DOHH2 (cell line): ENCODE results near the gene IMPG2.

Source experiments
- H3F3A ChIP-seq: fragments of 200-600 bp; sonication (generic), shearing (Covaris generic); 2 replicates; pipeline ENCODE4 v1.6.0; 2016; ENCODE audit warnings: antibody characterized with exemption, mild to moderate bottlenecking; ENCODE audit not compliant: control insufficient read depth, insufficient read depth
- H3K27ac ChIP-seq: fragments of 200-600 bp; sonication (generic); 2 replicates; pipeline ENCODE4 v1.5.1; 2014; ENCODE audit warnings: low read depth, mild to moderate bottlenecking, low read length, moderate library complexity
- H3K27me3 ChIP-seq: fragments of 200-600 bp; sonication (generic); 2 replicates; pipeline ENCODE4 v1.6.1; 2014; ENCODE audit warnings: mild to moderate bottlenecking, low read length, mixed read lengths; ENCODE audit not compliant: control insufficient read depth
- H3K36me3 ChIP-seq: fragments of 200-600 bp; sonication (generic); 2 replicates; pipeline ENCODE4 v1.6.1; 2014; ENCODE audit warnings: mild to moderate bottlenecking, low read length, moderate library complexity, mixed read lengths; ENCODE audit not compliant: control insufficient read depth
- H3K4me1 ChIP-seq: fragments of 200-600 bp; sonication (generic); 2 replicates; pipeline ENCODE4 v1.6.1; 2014; ENCODE audit warnings: mild to moderate bottlenecking, low read length, mixed read lengths; ENCODE audit not compliant: control insufficient read depth
- H3K4me2 ChIP-seq: fragments of 200-600 bp; sonication (generic); 2 replicates; pipeline ENCODE4 v1.6.0; 2014; ENCODE audit warnings: mild to moderate bottlenecking, low read length, moderate library complexity
- H3K4me3 ChIP-seq: fragments of 200-600 bp; sonication (generic); 2 replicates; pipeline ENCODE4 v1.5.1; 2014; ENCODE audit warnings: mild to moderate bottlenecking, low read length, mixed read lengths
- H3K79me2 ChIP-seq: fragments of 200-600 bp; sonication (generic); 2 replicates; pipeline ENCODE4 v1.6.1; 2014; ENCODE audit warnings: mild to moderate bottlenecking, low read length, mixed read lengths; ENCODE audit not compliant: control insufficient read depth
- H3K9me2 ChIP-seq: fragments of 200-600 bp; sonication (generic); replicated peaks from 2 replicates; pipeline ENCODE4 v1.6.1; 2014; ENCODE audit warnings: mild to moderate bottlenecking, low read length, mixed read lengths; ENCODE audit not compliant: control insufficient read depth
- H3K9me3 ChIP-seq: fragments of 200-600 bp; sonication (generic); 2 replicates; pipeline ENCODE4 v1.6.1; 2014; ENCODE audit warnings: antibody characterized with exemption, low read length, mixed read lengths; ENCODE audit not compliant: control insufficient read depth, insufficient read depth
- H4K20me1 ChIP-seq: fragments of 200-600 bp; sonication (generic); 2 replicates; pipeline ENCODE4 v1.6.0; 2014; ENCODE audit warnings: low read depth, mild to moderate bottlenecking, antibody characterized with exemption, low read length, moderate library complexity; ENCODE audit not compliant: control insufficient read depth, insufficient read depth
- EZH2phosphoT487 ChIP-seq: fragments of 200-600 bp; sonication (generic); IDR thresholded peaks from 2 replicates; pipeline ENCODE4 v1.6.1; 2017; ENCODE audit warnings: borderline replicate concordance, mild to moderate bottlenecking, antibody characterized with exemption, low read length, moderate library complexity, mixed read lengths
- TF ChIP-seq, protein P1 (sequence below): fragments of 200-600 bp; sonication (generic); IDR thresholded peaks from one replicate; pipeline ENCODE4 v1.5.1; 2014; ENCODE audit warnings: antibody characterized with exemption, mild to moderate bottlenecking, low read depth, low read length; ENCODE audit not compliant: poor library complexity, severe bottlenecking

The IMPG2 gene

GRCh38 chr3:101303836-101304235 is 16.5 kb downstream of the IMPG2 start:
- no peak overlapping the region for H3K4me3 ChIP-seq
- H3K9me2 ChIP-seq = no peaks in the 10 kb centered on the region
- no peaks in the 10 kb centered on the region for H4K20me1 ChIP-seq
- H3K9me3 ChIP-seq = peaks cover 9% of the 10 kb centered on the region
- no peaks in the 10 kb centered on the region for H3K27me3 ChIP-seq
- H3K4me2 ChIP-seq = no peak overlapping the region
- H3K79me2 ChIP-seq = no peaks in the 10 kb centered on the region
- H3F3A ChIP-seq = no peaks in the 10 kb centered on the region
- no peaks in the 10 kb centered on the region for H3K36me3 ChIP-seq
- no peak for TF ChIP-seq EZH2phosphoT487
- TF ChIP-seq, protein P1, sequence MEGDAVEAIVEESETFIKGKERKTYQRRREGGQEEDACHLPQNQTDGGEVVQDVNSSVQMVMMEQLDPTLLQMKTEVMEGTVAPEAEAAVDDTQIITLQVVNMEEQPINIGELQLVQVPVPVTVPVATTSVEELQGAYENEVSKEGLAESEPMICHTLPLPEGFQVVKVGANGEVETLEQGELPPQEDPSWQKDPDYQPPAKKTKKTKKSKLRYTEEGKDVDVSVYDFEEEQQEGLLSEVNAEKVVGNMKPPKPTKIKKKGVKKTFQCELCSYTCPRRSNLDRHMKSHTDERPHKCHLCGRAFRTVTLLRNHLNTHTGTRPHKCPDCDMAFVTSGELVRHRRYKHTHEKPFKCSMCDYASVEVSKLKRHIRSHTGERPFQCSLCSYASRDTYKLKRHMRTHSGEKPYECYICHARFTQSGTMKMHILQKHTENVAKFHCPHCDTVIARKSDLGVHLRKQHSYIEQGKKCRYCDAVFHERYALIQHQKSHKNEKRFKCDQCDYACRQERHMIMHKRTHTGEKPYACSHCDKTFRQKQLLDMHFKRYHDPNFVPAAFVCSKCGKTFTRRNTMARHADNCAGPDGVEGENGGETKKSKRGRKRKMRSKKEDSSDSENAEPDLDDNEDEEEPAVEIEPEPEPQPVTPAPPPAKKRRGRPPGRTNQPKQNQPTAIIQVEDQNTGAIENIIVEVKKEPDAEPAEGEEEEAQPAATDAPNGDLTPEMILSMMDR = no peak
- no peaks in the 10 kb centered on the region for H3K4me1 ChIP-seq
- no peak overlapping the region for H3K27ac ChIP-seq

- Histone ChIP-seq H3K27ac (no peak overlapping the region), H4K20me1 (no peaks in the 10 kb centered on the region), H3F3A (no peaks in the 10 kb centered on the region), H3K4me3 (no peak overlapping the region), H3K4me1 (no peaks in the 10 kb centered on the region), H3K79me2 (no peaks in the 10 kb centered on the region), H3K9me2 (no peaks in the 10 kb centered on the region), H3K36me3 (no peaks in the 10 kb centered on the region), H3K27me3 (no peaks in the 10 kb centered on the region), H3K9me3 (peaks cover 6% of the 10 kb centered on the region), H3K4me2 (no peak overlapping the region)
- no peak for TF ChIP-seq EZH2phosphoT487
- TF ChIP-seq, protein P1 = no peak
These were observed 17.2 kb downstream of the IMPG2 start for GRCh38 chr3:101303089-101303731.

DNA sequence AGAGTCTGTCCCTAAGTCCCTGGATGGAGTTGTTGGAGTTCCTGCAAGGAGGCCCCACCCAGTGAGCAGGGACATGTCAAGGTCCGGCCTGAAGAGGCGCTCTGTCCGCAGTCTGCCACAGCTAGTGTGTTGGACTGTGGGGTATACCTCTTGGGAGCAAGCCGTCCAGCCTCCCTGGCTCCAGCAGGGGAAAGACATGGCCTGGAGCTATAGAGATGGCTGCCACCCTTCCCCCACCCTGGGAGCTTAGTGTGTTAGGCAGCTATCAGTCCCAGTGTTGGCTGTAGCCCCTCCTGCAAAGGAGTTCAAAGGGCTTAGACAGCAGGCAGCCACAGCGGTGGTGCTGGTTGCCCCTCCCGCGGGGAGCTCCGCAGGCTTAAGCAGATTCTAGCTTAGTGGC is 20.3 kb downstream of the IMPG2 start:
- no peaks in the 10 kb centered on the region for H3K79me2 ChIP-seq
- H3K9me3 ChIP-seq = no peaks in the 10 kb centered on the region
- H3K27me3 ChIP-seq = no peaks in the 10 kb centered on the region
- H3K4me3 ChIP-seq = no peak overlapping the region
- no peaks in the 10 kb centered on the region for H3K9me2 ChIP-seq
- no peak overlapping the region for H3K27ac ChIP-seq
- H4K20me1 ChIP-seq = no peaks in the 10 kb centered on the region
- no peak overlapping the region for H3K4me2 ChIP-seq
- no peaks in the 10 kb centered on the region for H3K36me3 ChIP-seq
- H3F3A ChIP-seq = no peaks in the 10 kb centered on the region
- H3K4me1 ChIP-seq = no peaks in the 10 kb centered on the region
- TF ChIP-seq, protein P1 = no peak
- TF ChIP-seq EZH2phosphoT487 = no peak
